H1 (cell line): ENCODE measurements around the gene PKP1. TPM values are rescaled to one million over a fixed set of nuclear protein-coding genes. Genes with fewer than 3 reads are reported as not detected.

ENCODE experiments used
- CTCF ChIA-PET: fragments of 300-600 bp; sonication (Branson Sonifier 250); formaldehyde crosslinking; loops from one replicate; lab custom pipeline; 2021; ENCODE audit not compliant: partially characterized antibody; lab: Charles Lee
- POLR2A ChIA-PET: fragments of 300-600 bp; sonication (Branson Sonifier 250); formaldehyde crosslinking; loops from one replicate; lab custom pipeline; 2021; ENCODE audit warnings: inconsistent platforms; ENCODE audit not compliant: partially characterized antibody; lab: Charles Lee
- DNase-seq, 2 experiments: peaks; one replicate each; pipeline versions ENCODE4 v3.0.0 to v3.0.0-alpha.2; 2010 to 2022; ENCODE audit warnings: low spot score in 2 of 2, low read depth in 1 of 2, mixed read lengths in 1 of 2
- FAIRE-seq: peaks from 2 replicates; lab custom pipeline; 2011; peaks lifted over from hg19 to GRCh38; lab: Jason Lieb, UNC
- H2AFZ ChIP-seq: 2 replicates; pipeline ENCODE4 v1.8.1; 2012; ENCODE audit warnings: low read length, inconsistent platforms
- H2AK5ac ChIP-seq: 2 replicates; pipeline ENCODE4 v1.6.1; 2013; ENCODE audit warnings: low read depth, low read length
- H2BK120ac ChIP-seq: replicated peaks from 2 replicates; pipeline ENCODE3; 2013; ENCODE audit warnings: low read depth, low read length, inconsistent platforms
- H2BK12ac ChIP-seq: 2 replicates; pipeline ENCODE4 v1.6.1; 2013; ENCODE audit warnings: low read depth, low read length
- H2BK15ac ChIP-seq: 2 replicates; pipeline ENCODE4 v1.6.1; 2013; ENCODE audit warnings: low read length
- H2BK20ac ChIP-seq: 2 replicates; pipeline ENCODE4 v1.6.1; 2013; ENCODE audit warnings: low read length
- H2BK5ac ChIP-seq: 2 replicates; pipeline ENCODE4 v1.6.1; 2013; ENCODE audit warnings: low read depth, low read length
- H3K14ac ChIP-seq: 2 replicates; pipeline ENCODE4 v1.6.1; 2013; ENCODE audit warnings: inconsistent platforms; ENCODE audit not compliant: insufficient read length
- H3K18ac ChIP-seq: 2 replicates; pipeline ENCODE4 v1.6.1; 2013; ENCODE audit warnings: low read length; ENCODE audit errors: extremely low read depth
- H3K23ac ChIP-seq: 2 replicates; pipeline ENCODE4 v1.6.1; 2013; ENCODE audit warnings: inconsistent platforms; ENCODE audit not compliant: insufficient read length
- H3K23me2 ChIP-seq: 2 replicates; pipeline ENCODE4 v1.6.1; 2013; ENCODE audit warnings: low read depth, low read length
- H3K27ac ChIP-seq: 2 replicates; pipeline ENCODE4 v1.6.1; 2011; ENCODE audit warnings: low read depth, low read length, inconsistent platforms
- H3K27me3 ChIP-seq, 4 experiments: replicated peaks in 1 of 4; 1 replicate in 1 of 4; 2 replicates in 3 of 4; pipeline versions ENCODE4 v1.6.1 to v1.8.1; 2011 to 2013; ENCODE audit warnings: low read length in 3 of 4, mild to moderate bottlenecking in 3 of 4, inconsistent platforms in 2 of 4, mixed read lengths in 2 of 4, moderate library complexity in 1 of 4; ENCODE audit not compliant: control insufficient read depth in 3 of 4, insufficient read depth in 3 of 4; ENCODE audit errors: extremely low read depth in 1 of 4
- H3K36me3 ChIP-seq, 4 experiments: 2 replicates each; pipeline versions ENCODE4 v1.6.1 to v1.8.1; 2011 to 2013; ENCODE audit warnings: mild to moderate bottlenecking in 4 of 4, low read length in 3 of 4, moderate library complexity in 2 of 4, control low read depth in 1 of 4, inconsistent platforms in 1 of 4; ENCODE audit not compliant: insufficient read depth in 4 of 4, control insufficient read depth in 2 of 4
- H3K4ac ChIP-seq: replicated peaks from 2 replicates; pipeline ENCODE3; 2013; ENCODE audit warnings: low read length, low read depth, mixed read lengths, inconsistent platforms; ENCODE audit not compliant: insufficient read length
- H3K4me1 ChIP-seq, 4 experiments: replicated peaks in 1 of 4; 1 replicate in 1 of 4; 2 replicates in 3 of 4; pipeline versions ENCODE4 v1.6.1 to v1.8.1; 2011 to 2013; ENCODE audit warnings: low read length in 3 of 4, inconsistent platforms in 2 of 4, mixed read lengths in 1 of 4; ENCODE audit not compliant: insufficient read depth in 4 of 4, control insufficient read depth in 3 of 4
- H3K4me2 ChIP-seq, 2 experiments: 2 replicates each; pipeline versions ENCODE4 v1.6.1 to v1.8.1; 2011 to 2013; ENCODE audit warnings: low read depth in 2 of 2, low read length in 2 of 2, control low read depth in 1 of 2, inconsistent platforms in 1 of 2, mild to moderate bottlenecking in 1 of 2; ENCODE audit not compliant: insufficient read depth in 1 of 2
- H3K4me3 ChIP-seq, 4 experiments: fragments of 200-600, 300-600 bp in 1 of 4; sonication (generic), shearing (Covaris generic), sonication (Bioruptor Twin) in 1 of 4; 2 replicates each; pipeline versions ENCODE4 v1.5.1 to v1.8.1; 2011 to 2016; ENCODE audit warnings: low read length in 4 of 4, low read depth in 3 of 4, control low read depth in 2 of 4, inconsistent platforms in 2 of 4, mild to moderate bottlenecking in 2 of 4, mixed read lengths in 1 of 4, moderate library complexity in 1 of 4; ENCODE audit not compliant: insufficient read depth in 2 of 4; ENCODE audit errors: extremely low read depth in 1 of 4
- H3K56ac ChIP-seq: replicated peaks from 2 replicates; pipeline ENCODE3; 2013; ENCODE audit warnings: low read depth, mild to moderate bottlenecking, mixed read lengths, low read length, inconsistent platforms; ENCODE audit not compliant: insufficient read length
- H3K79me1 ChIP-seq: 2 replicates; pipeline ENCODE4 v1.6.1; 2013; ENCODE audit warnings: low read depth, low read length, control low read depth
- H3K79me2 ChIP-seq, 2 experiments: 2 replicates each; pipeline versions ENCODE4 v1.6.1 to v1.8.1; 2012 to 2013; ENCODE audit warnings: low read length in 2 of 2, mild to moderate bottlenecking in 2 of 2, inconsistent platforms in 1 of 2; ENCODE audit not compliant: insufficient read depth in 2 of 2, control insufficient read depth in 1 of 2
- H3K9ac ChIP-seq, 4 experiments: replicated peaks in 1 of 4; 1 replicate in 1 of 4; 2 replicates in 3 of 4; pipeline versions ENCODE4 v1.6.1 to v1.8.1; 2011 to 2013; ENCODE audit warnings: low read depth in 3 of 4, low read length in 3 of 4, control low read depth in 2 of 4, mild to moderate bottlenecking in 2 of 4, moderate library complexity in 2 of 4, inconsistent platforms in 1 of 4; ENCODE audit errors: extremely low read depth in 1 of 4
- H3K9me3 ChIP-seq, 2 experiments: 2 replicates each; pipeline versions ENCODE4 v1.6.1 to v1.8.1; 2012 to 2013; ENCODE audit warnings: mild to moderate bottlenecking in 2 of 2, moderate library complexity in 2 of 2, control low read depth in 1 of 2, inconsistent platforms in 1 of 2, low read depth in 1 of 2, low read length in 1 of 2, mixed read lengths in 1 of 2; ENCODE audit not compliant: insufficient read depth in 2 of 2
- H4K20me1 ChIP-seq, 2 experiments: replicated peaks in 1 of 2; 2 replicates each; pipeline versions ENCODE3 to v1.8.1; 2011 to 2013; ENCODE audit warnings: inconsistent platforms in 2 of 2, low read length in 2 of 2, mild to moderate bottlenecking in 1 of 2; ENCODE audit not compliant: insufficient read depth in 2 of 2, control insufficient read depth in 1 of 2
- H4K5ac ChIP-seq: 2 replicates; pipeline ENCODE4 v1.6.1; 2013; ENCODE audit warnings: low read length, low read depth, mixed read lengths, inconsistent platforms; ENCODE audit not compliant: insufficient read length
- H4K8ac ChIP-seq: 2 replicates; pipeline ENCODE4 v1.8.0; 2013; ENCODE audit warnings: mild to moderate bottlenecking, moderate library complexity, low read length, inconsistent platforms; ENCODE audit not compliant: insufficient read depth; ENCODE audit errors: extremely low read depth
- H4K91ac ChIP-seq: replicated peaks from 2 replicates; pipeline ENCODE3; 2013; ENCODE audit warnings: low read length, mixed read lengths, inconsistent platforms; ENCODE audit not compliant: insufficient read length
- ATF2 ChIP-seq: IDR thresholded peaks from 2 replicates; pipeline ENCODE4 v1.6.1; 2012; ENCODE audit warnings: low read length, inconsistent platforms
- CBX8 ChIP-seq: fragments of 300-800, 300-1000 bp; sonication (generic); IDR thresholded peaks from 2 replicates; pipeline ENCODE4 v1.7.1; 2016; ENCODE audit warnings: low read depth, low read length, borderline replicate concordance
- CREB1 ChIP-seq: IDR thresholded peaks from 2 replicates; pipeline ENCODE4 v1.6.1; 2012; ENCODE audit warnings: inconsistent platforms
- CTCF ChIP-seq, 3 experiments: IDR thresholded peaks; 1 replicate in 2 of 3; 2 replicates in 1 of 3; pipeline versions ENCODE4 v1.5.1 to v1.6.1; 2011; ENCODE audit warnings: low read length in 3 of 3, mild to moderate bottlenecking in 3 of 3, inconsistent platforms in 2 of 3, low read depth in 1 of 3, moderate library complexity in 1 of 3; ENCODE audit not compliant: insufficient read depth in 1 of 3; ENCODE audit errors: control extremely low read depth in 1 of 3
- MAFK ChIP-seq: IDR thresholded peaks from 2 replicates; pipeline ENCODE4 v1.6.1; 2012; ENCODE audit warnings: low read depth, mild to moderate bottlenecking, improper control_type of control experiment, low read length
- NANOG ChIP-seq: IDR thresholded peaks from 2 replicates; pipeline ENCODE4 v1.6.1; 2011; ENCODE audit warnings: low read length, low read depth, mild to moderate bottlenecking, inconsistent platforms; ENCODE audit not compliant: insufficient read depth, poor library complexity, severe bottlenecking
- RXRA ChIP-seq: IDR thresholded peaks from 2 replicates; pipeline ENCODE4 v1.6.1; 2011; ENCODE audit warnings: low read depth, mild to moderate bottlenecking, low read length, moderate library complexity; ENCODE audit not compliant: insufficient read depth
- SUZ12 ChIP-seq: fragments of 200-600 bp; sonication (generic); IDR thresholded peaks from 2 replicates; pipeline ENCODE4 v1.6.1; 2012; ENCODE audit warnings: mild to moderate bottlenecking, inconsistent platforms, low read length, moderate library complexity, mixed read lengths
- WGBS, 2 experiments: shearing (Covaris generic) in 1 of 2; methylation state at CpG; one replicate each; pipeline versions ENCODE4 v1.1.6 to v1.1.7; 2013 to 2015; ENCODE audit warnings: low lambda C conversion rate in 2 of 2, mixed read lengths in 2 of 2, inconsistent platforms in 1 of 2, low coverage in 1 of 2, missing lambda C conversion rate in 1 of 2; ENCODE audit not compliant: insufficient replicate concordance in 2 of 2, insufficient coverage in 1 of 2, insufficient read length in 1 of 2; ENCODE audit errors: extremely low coverage in 1 of 2, missing lambda C conversion rate in 1 of 2; 5-methylcytosine and 5-hydroxymethylcytosine counted together
- polyA plus RNA-seq, 7 experiments: library from polyadenylated mRNA; depleted of rRNA in 3 of 7; stranded (reverse) in 5 of 7; unstranded in 2 of 7; fragments of >200 nt in 5 of 7; fragments of 200-250 nt in 2 of 7; gene quantifications; 1 replicate in 5 of 7; 2 replicates in 1 of 7; 4 replicates in 1 of 7; pipeline versions ENCODE4 v1.2.1 to v1.2.3, GENCODE V29; 2011 to 2013; ENCODE audit warnings: missing spikeins in 2 of 7, mixed read lengths in 2 of 7
- total RNA-seq: library from RNA; stranded (reverse); fragmentation: NEBNext Ultra II Directional; extraction: Animal tissue kit (Norgen Biotek cat#: 25700); gene quantifications from 2 replicates; pipeline ENCODE4 v1.2.1, GENCODE V29; 2021

PKP1 gene
- total and polyA plus RNA-seq, 2 of the 8 experiments (the other 6 are each of a cell fraction or from before 2014, with no cell fraction given): 0.21 to 0.95 TPM

- H2BK15ac ChIP-seq: no peak overlapping the region
- peaks cover 9% of the 10 kb centered on the region; the same call in 1 of the 2 replicates for H3K23me2 ChIP-seq
- peaks cover 0 to 11% (median 11%) of the 10 kb centered on the region in 4 experiments; a peak in 6 of 7 replicates for H3K4me1 ChIP-seq
- H3K9me3 ChIP-seq: no peaks in the 10 kb centered on the region
- H3K27ac ChIP-seq: no peak overlapping the region
- H4K20me1 ChIP-seq: no peaks in the 10 kb centered on the region
- H3K4me3 ChIP-seq: no peak overlapping the region
- H3K27me3 ChIP-seq: peaks cover 0 to 8% (median 0%) of the 10 kb centered on the region in 4 experiments; a peak in 3 of 7 replicates
- no peaks in the 10 kb centered on the region for H3K79me1 ChIP-seq
- H3K18ac ChIP-seq: no peak overlapping the region
- no peak overlapping the region for H2BK20ac ChIP-seq
- H3K56ac ChIP-seq: no peak overlapping the region
- H3K23ac ChIP-seq: no peak overlapping the region
- H3K4ac ChIP-seq: no peak overlapping the region
- no peak overlapping the region for H2AFZ ChIP-seq
- H3K14ac ChIP-seq: no peak overlapping the region
- no peaks in the 10 kb centered on the region for H3K36me3 ChIP-seq
- H3K4me2 ChIP-seq: no peak overlapping the region
- no peaks in the 10 kb centered on the region for H3K79me2 ChIP-seq
- ChIA-PET POLR2A (interaction anchor here (0.6 to 0.8 kb wide), 2 partner anchors 64 to 109 kb away, joined by 3 read pairs; no protein-coding TSS in a partner anchor), CTCF (interaction anchor here (0.7 to 9.7 kb wide), 26 partner anchors 9 to 250 kb away, joined by 3 to 154 read pairs (median 3); no protein-coding TSS in a partner anchor)
- H3K9ac ChIP-seq: no peak overlapping the region
- no peak overlapping the region for H2AK5ac ChIP-seq
- no peak overlapping the region for H2BK120ac ChIP-seq
- DNase-seq: peak in 1 of 2 experiments; percentile 24
- H2BK5ac ChIP-seq: no peak overlapping the region
- no peak overlapping the region for H2BK12ac ChIP-seq
- H4K8ac ChIP-seq: no peak overlapping the region
- no peak overlapping the region for H4K5ac ChIP-seq
- H4K91ac ChIP-seq: no peak overlapping the region
- 91% methylated on average over 7 of the region's 7 CpGs; no CpG with 5 or more reads in 1 of the 2 experiments for WGBS, 2 experiments
- no peak for FAIRE-seq
- TF ChIP-seq MAFK (no peak), CBX8 (no peak), CREB1 (no peak), SUZ12 (no peak), CTCF (IDR thresholded peaks at IDR 0.05; ENCODE audit: control extremely low read depth in 1 of 3, insufficient read depth in 1 of 3, low read depth in 1 of 3, low read length in 3 of 3) (no peak), NANOG (no peak), RXRA (no peak), ATF2 (no peak)
Observed at GRCh38 chr1:201262963-201263608, 20.2 kb upstream of the PKP1 start.
